Measurements from ENCODE around the gene BICDL2.

BICDL2 gene

DNA sequence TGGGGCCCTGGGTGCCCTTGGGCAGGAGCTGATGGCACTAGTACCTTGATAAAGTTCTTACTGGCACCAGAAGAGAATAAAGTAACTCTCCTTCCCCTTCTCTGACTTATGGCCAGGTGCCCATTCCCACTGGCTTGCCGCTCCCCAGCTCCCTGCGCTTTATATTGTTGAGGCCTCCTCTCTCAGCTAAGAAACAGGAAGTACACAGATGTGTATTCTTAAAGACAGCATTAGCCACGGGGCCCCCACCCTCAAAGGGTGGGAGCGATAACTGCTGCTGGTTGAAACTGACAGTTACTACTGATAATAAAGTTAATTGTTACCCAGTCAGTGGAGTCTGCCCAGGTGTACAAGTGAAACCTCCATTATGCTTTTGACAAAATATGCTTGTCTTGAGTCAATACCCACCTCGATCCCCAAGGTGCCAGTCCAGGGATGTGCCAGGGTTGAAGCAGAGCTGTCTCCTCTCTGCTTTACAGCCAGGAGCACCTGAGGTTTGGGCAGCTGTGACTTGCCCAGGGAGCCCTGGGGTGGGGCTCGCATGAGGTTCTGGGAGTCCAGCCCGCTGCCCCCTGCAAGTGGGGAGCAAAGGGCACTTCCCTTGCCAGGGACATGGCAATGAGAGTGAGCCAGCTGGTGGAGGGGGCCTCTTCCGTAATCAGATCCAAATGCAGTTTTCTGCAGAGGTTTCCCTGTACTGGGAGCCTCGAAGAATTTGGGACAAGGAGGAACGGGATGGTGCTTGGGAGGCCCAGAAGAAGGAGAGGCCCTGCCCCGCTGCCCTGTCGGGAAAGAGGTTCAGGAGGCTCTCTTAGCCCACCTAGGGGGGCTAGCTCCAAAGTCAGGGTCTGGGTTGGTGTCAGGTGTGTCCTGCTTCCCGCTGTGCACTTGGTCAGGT is 29.4 kb downstream of the BICDL2 start:
- no peak for DNase-seq

DNA sequence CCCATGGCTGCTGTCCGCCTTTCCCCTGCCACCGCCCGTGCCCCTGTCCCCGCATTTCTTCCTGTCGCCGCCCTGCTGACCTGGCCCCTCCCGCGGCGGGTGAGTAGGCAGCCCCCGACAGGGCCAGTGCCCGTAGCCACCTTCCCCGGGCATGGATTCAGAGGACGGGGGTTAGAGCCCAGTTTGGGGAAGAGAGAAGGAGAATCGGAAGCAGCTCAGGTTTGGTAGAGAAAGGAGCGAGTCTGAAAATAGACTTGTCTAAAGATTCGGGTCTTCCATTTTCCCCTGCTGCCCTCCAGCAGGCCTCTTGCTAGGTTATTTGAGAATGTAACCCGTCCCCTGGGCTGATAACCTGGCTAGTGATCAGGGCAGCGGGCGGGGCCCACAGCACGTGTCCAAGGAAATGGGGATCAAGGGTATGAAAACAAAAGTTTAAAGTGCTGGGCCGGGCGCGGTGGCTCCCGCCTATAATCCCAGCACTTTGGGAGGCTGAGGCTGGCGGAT is 31.9 kb downstream of the BICDL2 start:
- no peak for DNase-seq

DNA sequence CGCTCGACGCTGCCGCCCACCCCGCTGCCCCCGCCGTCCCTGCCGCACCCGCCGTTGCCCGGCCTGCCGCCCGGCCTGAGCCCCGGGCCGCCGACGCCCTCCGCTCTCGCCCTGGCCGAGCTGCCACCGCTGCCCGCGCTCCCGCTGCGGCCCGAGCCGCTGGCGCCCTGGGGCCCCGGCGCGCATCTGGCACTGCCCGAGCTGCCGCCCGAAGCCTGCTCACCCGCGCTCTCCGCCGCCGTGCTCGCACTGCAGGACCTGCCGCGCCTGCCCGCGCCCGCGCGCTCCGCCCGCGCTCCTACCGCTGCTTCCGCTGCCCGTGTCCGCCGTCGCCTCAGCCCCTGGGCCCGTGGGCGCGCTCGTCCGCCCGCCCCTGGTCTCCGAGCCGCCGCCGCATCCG is 32.4 kb downstream of the BICDL2 start:
- DNase-seq: no peak

DNA sequence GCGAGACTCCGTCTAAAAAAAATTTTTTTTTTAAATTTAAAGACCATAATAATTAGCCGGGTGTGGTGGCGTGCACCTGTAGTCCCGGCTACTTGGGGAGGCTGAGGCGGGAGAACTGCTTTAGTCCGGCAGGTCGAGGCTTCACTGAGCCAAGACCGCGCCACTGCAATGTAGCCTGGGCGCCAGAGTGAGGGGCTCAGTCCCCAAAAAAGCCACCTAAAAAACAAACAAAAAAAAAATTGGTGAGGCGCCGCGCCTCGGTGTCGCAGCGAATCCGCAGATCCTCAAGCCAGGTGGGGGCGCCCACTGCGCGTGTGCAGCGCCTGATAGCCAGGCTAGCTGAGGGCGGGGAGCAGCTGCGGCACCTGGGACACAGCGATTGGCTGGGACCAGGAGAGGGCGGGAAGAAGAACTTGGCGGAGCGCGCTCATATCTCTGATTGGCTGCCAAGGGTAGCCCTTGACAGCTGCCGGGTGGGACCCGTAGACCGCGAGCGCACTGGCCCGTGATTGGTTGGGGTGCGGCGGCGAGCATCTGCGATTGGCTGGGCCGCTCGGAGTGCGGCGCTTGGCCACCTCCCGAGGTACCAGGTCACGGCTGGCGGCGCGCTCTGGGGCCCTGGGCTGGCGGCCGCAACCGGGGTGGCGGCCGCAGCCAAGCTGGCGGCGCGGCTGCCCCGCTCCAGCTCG is 33.0 kb downstream of the BICDL2 start:
- peak; percentile 96 for DNase-seq

DNA sequence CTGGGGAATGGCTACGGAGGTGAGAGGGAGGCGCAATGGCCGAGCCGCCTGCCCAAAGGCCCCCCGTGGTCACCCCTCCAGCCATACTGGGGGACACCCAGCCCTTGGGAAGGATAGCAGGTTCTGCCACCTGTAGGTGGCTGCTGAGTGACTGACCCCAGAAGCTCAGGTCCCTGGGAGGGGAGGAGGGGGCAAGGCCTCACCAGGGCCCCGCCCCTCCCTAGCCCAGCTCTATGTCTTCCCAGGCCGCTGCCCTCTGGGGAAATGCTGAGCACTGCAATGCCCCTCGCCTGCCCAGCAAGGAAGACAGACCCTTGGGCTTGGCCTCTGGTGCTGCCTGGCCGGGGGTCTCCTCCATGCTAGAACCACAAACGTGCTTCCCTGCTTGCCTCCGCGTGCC is 35.4 kb downstream of the BICDL2 start:
- no peak for DNase-seq

DNA sequence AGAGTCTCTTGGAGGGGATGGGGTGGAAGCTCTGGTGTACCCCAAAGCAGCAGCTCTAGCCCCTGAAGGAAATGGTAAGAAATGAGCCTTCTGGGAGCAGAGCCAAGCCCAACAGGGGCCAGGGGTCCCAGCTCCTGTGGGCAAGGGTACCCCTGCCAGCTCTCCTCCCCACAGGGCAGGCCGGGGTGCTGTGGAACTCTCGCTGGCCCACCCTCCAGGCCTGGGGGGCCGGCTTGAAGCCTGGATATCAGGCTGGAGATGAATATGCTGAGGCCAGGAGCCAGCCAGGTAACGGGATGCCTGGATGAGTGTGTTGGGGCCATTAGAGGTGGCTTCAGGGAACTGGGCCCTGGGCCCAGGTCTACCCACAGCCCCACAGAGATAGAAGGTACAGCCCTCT is 36.2 kb downstream of the BICDL2 start:
- DNase-seq: no peak

DNA sequence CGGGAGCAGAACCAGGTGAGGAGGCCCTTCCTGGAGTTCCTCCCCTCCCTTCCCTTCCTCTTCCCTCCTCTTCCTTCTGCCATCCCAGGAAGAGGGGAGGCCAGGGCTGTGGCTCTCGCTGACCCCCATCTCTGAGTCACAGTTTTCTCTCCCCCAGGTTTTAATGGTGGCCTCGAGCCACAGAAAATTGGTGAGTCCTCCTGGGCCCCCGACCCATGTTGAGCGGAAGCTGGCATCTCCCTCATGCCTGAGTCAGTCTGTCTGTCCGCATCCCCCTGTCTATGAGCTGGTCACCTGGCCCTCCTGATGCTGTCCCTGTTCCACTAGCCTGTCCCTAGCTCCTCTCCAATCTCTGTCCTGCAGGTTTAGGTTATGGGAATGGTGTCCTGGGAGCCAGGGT is 36.8 kb downstream of the BICDL2 start:
- DNase-seq: no peak

DNA sequence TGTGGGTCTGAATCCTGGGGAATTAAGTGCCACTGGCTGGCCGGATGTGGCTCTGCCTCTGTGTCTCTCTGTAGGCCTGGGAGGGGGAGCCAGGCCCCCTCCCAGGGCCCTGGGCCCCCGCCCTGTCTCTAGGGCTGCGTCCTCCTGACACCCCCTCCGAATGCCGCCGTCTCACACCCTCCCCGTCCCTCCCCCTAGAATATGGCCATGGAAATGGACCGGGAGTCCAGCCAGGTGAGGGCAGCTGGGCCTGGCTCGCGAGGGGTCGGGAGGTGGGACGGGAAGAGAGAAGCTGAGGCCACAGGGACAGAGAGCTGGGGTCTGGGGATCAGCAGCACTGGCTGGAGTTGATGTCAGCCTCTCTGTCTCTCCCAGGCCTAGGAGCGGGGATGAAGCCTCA is 40.4 kb downstream of the BICDL2 start:
- no peak for DNase-seq

DNA sequence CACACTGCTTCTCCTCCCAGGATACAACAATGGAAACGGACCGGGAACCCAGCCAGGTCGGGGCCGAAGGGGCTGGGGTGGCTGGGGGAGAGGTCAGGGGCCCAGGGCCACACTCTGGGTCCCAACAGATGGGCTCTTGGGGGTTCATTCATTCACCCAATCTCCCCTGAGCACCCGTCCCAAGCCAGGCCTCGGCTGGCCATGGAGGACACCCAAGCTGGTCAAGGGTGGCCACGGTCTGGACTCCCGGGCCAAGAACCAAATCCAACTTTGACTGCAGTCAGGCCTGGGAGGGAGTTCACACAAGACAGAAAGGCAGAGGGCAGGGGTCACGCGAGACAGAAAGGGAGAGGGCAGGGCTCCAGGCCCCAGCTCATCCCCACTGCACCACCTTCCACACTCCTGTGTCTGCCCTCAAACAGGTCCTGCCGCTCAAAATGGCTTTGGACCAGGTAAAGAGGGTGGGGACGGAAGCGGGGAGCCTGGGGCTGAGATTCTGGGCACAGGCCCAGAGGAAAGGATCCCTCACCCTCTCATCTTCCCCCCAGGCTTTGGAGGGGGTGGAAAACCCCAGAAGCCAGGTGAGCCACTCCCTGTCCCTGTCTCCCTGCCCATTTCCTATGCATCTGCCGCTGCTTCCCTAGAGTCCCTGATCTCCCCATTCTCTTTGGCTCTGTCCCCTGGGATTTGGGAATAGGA is 44.2 kb downstream of the BICDL2 start:
- DNase-seq: no peak

DNA sequence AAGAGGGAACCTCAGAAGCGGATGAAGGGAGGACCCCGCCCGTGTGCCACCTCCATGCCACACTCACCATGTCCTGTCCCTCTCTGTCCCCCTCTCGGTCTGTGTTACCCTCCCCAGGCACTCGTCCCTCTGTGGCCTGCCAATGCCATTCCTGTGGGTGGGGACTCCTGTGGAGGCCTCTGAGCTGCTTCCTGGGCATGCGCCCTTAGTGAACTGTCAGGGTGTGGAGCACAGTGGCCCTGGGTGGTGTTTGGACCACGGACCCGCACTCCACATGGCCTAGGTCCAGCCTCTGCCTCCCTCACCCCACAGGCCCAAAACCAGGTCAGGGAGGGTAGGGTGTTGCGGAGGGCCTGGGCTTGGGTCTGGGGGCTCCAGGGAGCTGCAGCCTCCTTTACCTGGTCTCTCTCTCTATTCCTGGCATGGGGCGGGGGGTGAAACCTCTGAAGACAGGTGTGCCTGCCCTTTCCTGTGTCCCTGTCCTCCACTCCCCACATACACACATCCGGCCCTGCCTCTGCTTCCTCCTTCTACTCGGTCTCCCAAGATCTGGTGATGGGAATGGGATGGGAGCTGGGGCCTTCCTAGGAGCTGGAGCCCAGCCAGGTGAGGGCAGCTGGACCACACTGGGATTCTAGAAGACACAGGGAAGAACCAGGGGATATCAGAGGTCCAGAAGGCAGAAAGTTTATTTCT is 45.0 kb downstream of the BICDL2 start:
- no peak for DNase-seq

DNA sequence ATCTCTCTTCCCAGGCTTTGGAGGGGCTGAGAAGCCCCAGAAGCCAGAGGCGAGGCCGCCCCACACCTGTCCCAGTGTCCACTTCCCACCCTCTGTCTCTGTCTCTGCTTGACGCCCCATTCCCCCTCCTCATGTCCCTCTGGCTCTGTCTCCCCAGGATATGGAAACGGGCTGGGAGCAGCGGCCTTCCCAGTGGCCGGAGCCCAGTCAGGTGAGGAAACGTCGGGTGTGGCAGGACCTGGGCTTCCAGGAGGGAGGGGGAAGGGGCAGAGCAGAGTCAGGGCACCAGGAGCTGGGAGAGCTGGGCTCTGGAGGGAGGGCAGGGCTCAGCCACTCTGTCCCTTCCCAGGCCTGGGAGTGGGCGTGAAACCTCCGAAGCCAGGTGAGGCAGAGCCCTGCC is 45.9 kb downstream of the BICDL2 start:
- DNase-seq: no peak

DNA sequence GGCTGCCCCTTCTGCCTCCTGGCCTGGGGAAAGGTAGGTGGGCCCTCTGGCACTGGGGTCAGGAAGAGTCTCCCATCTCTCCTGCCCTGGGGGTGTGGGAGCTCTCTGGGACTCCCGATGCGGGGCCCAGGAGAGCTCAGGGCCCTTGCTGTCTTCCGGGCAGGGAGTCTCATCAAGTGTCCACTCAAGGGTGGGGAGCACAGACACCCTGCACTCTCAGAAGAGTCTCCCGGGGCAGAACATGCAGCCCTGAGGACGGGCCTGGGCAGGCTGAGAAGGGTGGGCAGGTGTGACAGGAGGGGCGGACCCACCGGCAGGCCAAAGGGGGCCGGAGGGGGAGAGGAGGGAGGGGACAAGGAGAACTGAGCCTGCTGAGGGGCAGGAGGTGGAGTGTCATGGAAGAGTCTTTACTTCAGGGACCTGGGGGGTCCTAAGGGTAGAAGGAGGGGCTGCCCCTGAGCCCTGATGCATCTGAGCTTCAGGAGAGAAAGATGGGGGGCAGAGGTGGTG is 48.1 kb downstream of the BICDL2 start:
- no peak for DNase-seq

DNA sequence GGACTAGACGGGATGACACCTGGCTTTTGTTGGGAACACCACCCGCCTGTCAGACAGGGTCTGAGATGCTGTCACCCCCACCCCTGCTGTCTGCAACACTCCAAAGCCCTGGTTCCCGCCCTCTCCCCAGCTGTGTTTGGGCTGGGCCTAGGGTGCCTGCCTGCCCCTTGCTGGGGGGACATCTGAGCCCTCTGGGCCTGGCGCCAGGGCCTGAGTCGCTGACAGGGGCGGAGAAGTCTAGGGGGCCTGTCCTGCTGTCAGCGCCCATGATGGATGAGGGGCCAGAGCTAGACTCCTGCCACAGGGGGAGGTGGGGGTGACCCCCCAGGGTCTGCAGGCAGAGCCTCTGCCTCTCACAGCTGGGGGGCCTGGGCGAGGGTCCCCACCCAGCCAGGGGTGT is 48.9 kb downstream of the BICDL2 start:
- no peak for DNase-seq

DNA sequence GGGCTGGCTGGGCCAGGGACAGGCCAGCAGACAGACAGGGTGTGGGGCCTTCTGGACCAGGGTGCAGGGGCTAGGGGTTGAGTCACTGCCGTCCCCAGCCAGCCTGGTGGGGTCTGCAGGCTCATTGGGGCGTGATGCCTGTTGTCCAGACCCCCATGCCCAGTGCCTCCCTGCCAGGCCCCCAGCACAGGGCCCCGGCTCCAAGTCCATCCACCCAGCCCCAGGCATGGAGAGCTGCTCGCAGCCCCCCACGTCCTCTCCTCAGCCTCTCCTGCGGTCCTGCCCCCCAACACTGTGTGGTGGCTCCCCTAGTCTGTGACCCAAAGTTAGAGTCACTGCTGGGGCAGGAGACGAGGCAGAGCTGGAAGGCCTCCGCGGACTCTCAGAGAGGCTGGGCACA is 49.5 kb downstream of the BICDL2 start:
- no peak for DNase-seq

DNA sequence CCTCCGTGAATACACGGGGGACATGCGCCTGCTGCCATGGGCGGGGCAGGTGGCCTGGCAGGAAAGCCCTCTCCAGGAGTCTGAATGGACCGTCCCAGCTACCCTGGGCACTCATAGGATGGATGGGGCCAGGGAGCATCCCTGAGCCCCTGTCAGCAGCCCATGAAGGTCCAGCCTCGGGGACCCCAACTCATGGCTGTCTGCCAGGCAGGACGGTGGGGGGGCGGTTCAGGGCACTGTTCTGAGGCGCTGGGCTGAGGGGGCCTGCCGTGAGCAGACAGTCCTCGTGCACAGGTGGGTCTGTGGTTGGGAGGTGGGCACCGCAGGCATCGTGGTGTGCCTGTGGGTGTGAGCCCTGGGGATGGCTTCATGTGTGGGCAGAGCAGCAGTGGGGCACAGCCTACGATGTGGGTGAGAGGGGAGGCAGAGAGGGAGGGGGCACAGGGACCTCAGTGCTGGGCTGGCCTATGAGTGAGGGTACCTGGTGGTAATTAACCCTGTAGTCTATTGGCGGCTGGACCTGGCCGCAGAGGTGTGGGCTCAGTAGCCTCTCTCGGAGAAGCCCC is 50.0 kb downstream of the BICDL2 start:
- no peak for DNase-seq

DNA sequence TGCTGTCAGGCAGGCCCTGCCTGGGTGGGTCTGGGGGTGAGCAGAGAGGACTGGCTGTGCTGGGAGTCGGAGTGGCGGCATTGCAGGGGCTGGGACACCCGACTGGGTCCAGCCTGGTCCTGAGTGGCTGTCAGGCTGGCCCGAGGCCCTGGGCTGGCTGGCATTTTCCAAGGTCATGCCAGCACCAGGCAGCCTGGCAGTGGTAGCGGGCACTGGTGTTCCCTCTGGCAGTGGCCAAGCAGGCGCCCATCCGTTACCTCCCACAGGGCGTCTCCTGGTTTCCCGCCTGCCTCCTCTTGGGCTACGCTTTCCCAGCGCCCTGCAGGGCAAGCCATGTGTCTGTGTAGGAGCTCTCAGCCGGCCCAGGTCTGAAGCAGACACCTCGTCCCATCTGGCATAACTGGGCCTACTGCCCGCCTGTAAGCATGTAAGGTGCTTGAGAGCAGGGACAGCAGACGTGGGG is 50.8 kb downstream of the BICDL2 start:
- DNase-seq: no peak

DNA sequence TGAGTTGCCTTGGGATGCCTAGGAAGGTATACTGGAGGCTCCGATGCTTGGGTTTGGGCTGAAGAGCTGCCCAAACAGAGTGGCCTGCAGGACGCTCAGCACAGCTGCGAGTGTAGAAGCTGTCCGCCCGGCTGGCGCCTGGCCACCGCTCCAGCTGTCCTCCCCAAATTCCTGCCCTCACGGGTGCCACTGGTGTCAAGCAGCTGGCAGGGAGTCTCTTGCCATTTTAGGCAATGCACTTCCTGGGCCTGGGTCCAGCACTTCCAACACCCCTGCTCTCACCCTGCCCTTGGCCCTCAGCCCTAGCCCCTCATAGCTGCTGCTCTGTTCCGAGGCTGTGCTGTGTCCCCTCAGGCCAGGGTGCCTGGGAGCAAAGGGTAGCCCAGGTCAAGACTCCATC is 51.3 kb downstream of the BICDL2 start:
- DNase-seq: no peak

DNA sequence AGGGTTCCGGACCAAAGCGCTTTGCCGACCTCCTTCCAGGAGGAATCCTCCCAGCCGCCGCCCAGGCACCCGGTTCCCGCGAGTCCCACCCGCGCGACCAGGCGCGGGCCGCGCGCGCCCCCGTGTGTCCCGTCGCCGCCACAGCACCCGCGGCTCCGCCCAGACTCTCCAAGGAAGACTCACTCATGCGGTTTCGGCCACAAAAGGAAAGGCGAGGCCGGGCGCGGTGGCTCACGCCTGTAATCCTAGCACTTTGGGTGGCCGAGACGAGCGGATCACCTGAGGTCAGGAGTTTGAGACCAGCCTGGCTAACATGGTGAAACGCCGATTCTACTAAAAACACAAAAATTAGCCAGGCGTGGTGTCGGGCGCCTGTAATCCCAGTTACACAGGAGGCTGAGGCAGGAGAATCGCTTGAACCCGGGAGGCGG is 53.0 kb downstream of the BICDL2 start:
- peak; percentile 76 for DNase-seq

DNA sequence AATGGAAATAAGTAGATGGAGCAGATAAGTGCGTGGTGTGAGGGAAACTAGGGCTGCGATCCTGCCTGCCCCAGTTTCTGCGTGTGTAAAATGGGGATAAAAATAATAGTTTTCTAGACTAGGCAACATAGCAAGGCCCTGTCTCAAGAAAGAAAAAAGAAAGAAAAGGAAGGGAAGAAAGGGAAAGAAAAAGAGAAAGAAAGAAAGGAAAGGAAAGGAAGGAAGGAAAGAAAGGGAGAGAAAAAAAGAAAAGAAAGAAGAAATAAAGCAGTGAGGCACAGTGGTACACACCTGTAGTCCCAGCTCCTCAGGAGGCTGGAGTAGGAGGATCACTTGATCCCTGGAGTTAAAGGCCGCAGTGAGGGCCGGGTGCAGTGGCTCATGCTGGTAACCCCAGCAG is 54.3 kb downstream of the BICDL2 start:
- DNase-seq: no peak

DNA sequence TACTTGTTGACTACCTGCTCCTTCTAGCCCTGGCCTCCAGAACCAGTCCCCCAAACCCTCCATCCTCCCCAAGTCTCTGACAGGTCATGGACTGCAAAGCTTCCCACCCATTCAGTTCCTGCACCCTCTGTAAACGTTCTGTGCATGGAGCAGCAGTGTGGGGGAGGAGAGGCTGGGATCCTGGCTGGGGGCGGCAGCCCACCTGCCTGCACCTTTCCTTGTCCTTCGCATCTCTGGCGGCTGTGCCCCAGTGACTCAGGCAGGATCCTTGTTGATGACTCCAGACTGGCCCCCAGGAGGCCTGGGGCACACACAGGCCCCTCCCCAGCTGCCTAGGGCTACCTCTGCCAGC is 54.9 kb downstream of the BICDL2 start:
- DNase-seq: no peak

DNA sequence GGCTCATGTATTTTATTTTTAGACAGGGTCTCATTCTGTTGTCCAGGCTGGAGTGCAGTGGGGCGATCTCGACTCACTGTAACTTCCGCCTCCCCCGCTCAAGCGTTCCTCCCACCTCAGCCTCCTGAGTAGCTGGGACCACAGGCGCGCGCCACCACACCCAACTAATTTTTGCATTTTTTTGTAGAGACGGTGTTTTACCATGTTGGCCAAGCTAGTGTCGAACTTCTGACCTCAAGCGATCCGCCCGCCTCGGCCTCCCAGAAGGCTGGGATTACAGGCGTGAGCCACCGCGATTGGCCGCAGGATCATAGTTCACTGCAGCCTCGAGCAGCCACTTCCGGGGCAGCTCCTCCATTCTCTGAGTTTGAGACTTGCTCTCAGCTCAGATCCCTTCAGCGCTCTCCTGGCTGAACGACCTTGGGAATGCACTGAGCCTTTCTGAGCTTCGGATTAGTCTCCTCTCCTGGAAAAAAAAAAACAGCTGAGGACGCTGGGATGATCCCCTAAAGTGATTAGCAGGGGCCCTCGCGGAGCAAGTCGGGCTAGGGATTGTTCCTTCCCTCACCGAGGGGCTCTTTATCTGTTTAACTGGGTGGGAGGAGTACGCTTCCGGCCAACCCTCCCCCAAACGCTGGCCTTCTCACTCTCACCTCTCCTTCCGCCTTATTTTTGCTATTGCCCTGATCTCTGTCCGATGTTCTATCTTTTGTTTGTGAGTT is 55.4 kb downstream of the BICDL2 start:
- no peak for DNase-seq
